H1 (cell line): ENCODE measurements around the gene LYRM4.

Source experiments
- EZH2 ChIP-seq: fragments of 200-600 bp; sonication (generic); IDR thresholded peaks from 2 replicates; pipeline ENCODE4 v1.7.1; 2012; ENCODE audit warnings: low read depth, mild to moderate bottlenecking, moderate library complexity, low read length, inconsistent platforms; ENCODE audit not compliant: severe bottlenecking
- JUN ChIP-seq: IDR thresholded peaks from 2 replicates; pipeline ENCODE4 v1.6.1; 2011; ENCODE audit warnings: low read depth, mild to moderate bottlenecking, improper control_type of control experiment, low read length
- RAD21 ChIP-seq, 2 experiments: IDR thresholded peaks in 1 of 2; conservative IDR thresholded peaks in 1 of 2; 2 replicates each; pipeline ENCODE4 v1.6.1; 2011; ENCODE audit warnings: low read depth in 2 of 2, low read length in 2 of 2, improper control_type of control experiment in 1 of 2, inconsistent platforms in 1 of 2, mild to moderate bottlenecking in 1 of 2, moderate library complexity in 1 of 2

DNA sequence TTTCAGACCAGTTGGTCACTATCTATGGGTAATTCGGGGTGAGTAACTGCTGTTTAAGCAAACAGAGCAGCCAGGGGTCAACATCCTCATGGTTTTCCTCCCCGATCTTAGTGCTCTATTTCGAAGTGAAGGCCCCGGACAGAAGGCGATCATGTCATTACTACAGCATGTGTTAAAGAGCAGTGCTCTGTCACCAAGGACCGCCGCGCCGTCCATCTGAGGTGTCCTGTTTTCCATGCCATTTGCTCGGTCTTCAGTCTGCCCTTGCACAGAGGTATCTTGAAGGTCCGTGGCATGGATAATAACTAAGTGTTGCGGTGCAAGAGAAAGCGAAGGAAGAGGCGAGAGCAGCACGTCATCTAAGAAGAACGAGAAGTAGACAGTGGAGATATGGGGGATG, 150.5 kb downstream of the LYRM4 start:
- TF ChIP-seq RAD21 (IDR thresholded peaks at IDR 0.05 in 1 of 2, conservative IDR thresholded peaks at IDR 0.05 in 1 of 2; ENCODE audit: low read depth in 2 of 2, low read length in 2 of 2), result no peak
- no peak for TF ChIP-seq JUN
- no peak for TF ChIP-seq EZH2
